Chondrocyte (in vitro differentiated cells): Measurements from ENCODE around the gene STK11. TPM values are rescaled to one million over a fixed set of nuclear protein-coding genes. Genes with fewer than 3 reads are reported as not detected.
A peak's percentile ranks its signal among the peaks of the same experiment; 100 is the strongest.

Experiments used
- DNase-seq: peaks from one replicate; pipeline ENCODE4 v3.0.0; 2021; ENCODE audit warnings: mixed read lengths, low spot score
- H3K27ac Mint-ChIP-seq: one replicate; pipeline ENCODE4 v1.8.0; 2021; ENCODE audit warnings: mild to moderate bottlenecking, moderate library complexity, mixed read lengths; ENCODE audit not compliant: unreplicated experiment
- H3K27me3 Mint-ChIP-seq: 2 replicates; pipeline ENCODE4 v1.8.0; 2021; ENCODE audit warnings: low read depth, mixed read lengths
- H3K36me3 Mint-ChIP-seq: 2 replicates; pipeline ENCODE4 v1.8.0; 2021; ENCODE audit warnings: low read depth, mixed read lengths
- H3K4me1 Mint-ChIP-seq: 2 replicates; pipeline ENCODE4 v1.8.0; 2021; ENCODE audit warnings: low read depth, mild to moderate bottlenecking, mixed read lengths
- H3K4me3 Mint-ChIP-seq: one replicate; pipeline ENCODE4 v1.8.0; 2021; ENCODE audit warnings: mild to moderate bottlenecking, moderate library complexity, mixed read lengths; ENCODE audit not compliant: unreplicated experiment
- H3K9me3 Mint-ChIP-seq: 2 replicates; pipeline ENCODE4 v1.8.0; 2021; ENCODE audit warnings: low read depth, mixed read lengths
- CTCF ChIP-seq: fragments of 200-600 bp; sonication (generic); IDR thresholded peaks from 2 replicates; pipeline ENCODE4 v1.5.0; 2021; ENCODE audit warnings: antibody characterized with exemption, mild to moderate bottlenecking, moderate library complexity
- total RNA-seq: library from RNA; stranded (reverse); gene quantifications from 3 replicates; pipeline ENCODE4 v1.2.1, GENCODE V29; 2021

STK11 gene
- total RNA-seq, 1 donor from 2014 or later, result 42.3 TPM

DNA sequence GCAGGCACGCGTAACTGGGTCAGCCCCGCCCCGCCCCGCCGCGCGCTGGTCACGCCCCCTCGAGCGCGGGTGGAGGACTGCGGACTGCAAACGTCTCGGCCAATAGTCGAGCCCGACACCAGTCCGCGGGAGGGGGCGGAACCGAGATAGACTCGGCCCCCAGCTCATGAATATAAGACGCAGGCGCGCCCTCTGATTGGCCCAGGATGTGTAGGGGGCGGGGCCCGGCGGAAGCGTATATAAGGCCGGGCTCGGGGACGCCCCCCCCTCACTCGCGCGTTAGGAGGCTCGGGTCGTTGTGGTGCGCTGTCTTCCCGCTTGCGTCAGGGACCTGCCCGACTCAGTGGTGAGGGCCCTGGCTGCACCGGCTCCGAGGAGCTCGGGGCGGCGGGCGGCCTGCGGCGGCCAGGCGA, 63.5 kb downstream of the STK11 start, which contains the start of gene CIRBP:
Gene CIRBP (plus strand): TSS at position 268 of the 413 bp plus-strand sequence. CDS start 1,602 bp downstream, outside the sequence.
- H3K27ac Mint-ChIP-seq, result peak within 1 kb of the TSS; percentile 93
- no peaks in the 10 kb centered on the region for H3K9me3 Mint-ChIP-seq
- H3K4me1 Mint-ChIP-seq, result peaks cover 77% of the 10 kb centered on the region
- H3K27me3 Mint-ChIP-seq, result no peaks in the 10 kb centered on the region
- no peak for TF ChIP-seq CTCF
- peak; percentile 100 for DNase-seq
- peak within 1 kb of the TSS; percentile 84 for H3K4me3 Mint-ChIP-seq
- peaks cover 33% of the 10 kb centered on the region for H3K36me3 Mint-ChIP-seq

- peak; percentile 23 for TF ChIP-seq CTCF
- no peak for DNase-seq
- Mint-ChIP-seq H3K27ac (peak overlapping the region; percentile 93), H3K9me3 (no peaks in the 10 kb centered on the region), H3K4me1 (peaks cover 76% of the 10 kb centered on the region), H3K36me3 (peaks cover 33% of the 10 kb centered on the region), H3K27me3 (no peaks in the 10 kb centered on the region), H3K4me3 (peak overlapping the region; percentile 84)
Observed at GRCh38 chr19:1269478-1270212, 64.1 kb downstream of the STK11 start.

DNA sequence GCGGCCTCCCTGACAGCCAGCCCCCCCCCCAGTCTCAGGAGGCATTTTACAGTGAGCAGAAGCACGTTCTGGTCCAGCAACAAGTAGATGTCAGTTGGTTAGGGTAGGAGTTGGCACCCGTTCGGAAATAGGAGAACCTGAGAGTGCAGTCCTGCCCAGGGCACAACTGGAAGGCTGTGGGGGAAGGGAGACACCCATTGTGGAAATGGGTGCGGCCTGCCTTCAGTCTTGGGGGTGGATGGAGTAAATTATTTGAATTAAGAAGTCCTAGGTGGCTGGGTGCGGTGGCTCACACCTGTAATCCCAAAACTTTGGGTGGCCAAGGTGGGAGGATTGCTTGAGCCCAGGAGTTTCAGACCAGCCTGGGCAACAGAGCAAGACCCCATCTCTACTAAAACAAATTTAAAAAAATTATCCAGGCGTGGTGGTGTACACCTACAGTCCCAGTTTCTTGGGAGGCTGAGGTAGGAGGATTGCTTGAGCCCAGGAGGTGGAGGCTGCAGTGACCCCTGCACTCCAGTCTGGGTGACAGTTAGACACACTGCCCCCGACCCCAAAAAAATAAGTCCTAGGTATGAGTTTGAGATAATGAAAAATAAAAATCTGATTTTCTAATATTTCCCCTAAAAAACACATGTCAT, 64.8 kb downstream of the STK11 start:
- no peak for DNase-seq
- no peak for TF ChIP-seq CTCF
- Mint-ChIP-seq H3K4me1 (peaks cover 71% of the 10 kb centered on the region), H3K27ac (peak overlapping the region; percentile 93), H3K27me3 (no peaks in the 10 kb centered on the region), H3K9me3 (no peaks in the 10 kb centered on the region), H3K36me3 (peaks cover 33% of the 10 kb centered on the region), H3K4me3 (peak overlapping the region; percentile 84)

DNA sequence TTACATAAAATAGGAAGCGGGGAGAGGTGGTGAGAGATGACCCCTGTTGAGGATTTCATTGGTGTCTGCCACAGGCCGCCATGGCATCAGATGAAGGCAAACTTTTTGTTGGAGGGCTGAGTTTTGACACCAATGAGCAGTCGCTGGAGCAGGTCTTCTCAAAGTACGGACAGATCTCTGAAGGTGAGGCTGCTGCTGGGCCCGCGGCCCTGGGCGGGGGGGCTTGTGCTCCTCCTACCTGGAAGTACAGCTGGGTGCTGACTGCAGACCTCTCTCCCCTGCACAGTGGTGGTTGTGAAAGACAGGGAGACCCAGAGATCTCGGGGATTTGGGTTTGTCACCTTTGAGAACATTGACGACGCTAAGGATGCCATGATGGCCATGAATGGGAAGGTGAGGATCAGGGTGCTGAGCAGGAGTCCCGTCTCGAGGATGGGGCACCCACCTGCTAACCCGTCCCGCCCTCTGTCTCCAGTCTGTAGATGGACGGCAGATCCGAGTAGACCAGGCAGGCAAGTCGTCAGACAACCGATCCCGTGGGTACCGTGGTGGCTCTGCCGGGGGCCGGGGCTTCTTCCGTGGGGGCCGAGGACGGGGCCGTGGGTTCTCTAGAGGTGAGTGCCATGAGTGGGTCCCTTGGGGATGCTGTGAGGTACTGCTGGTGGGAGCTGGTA, 65.4 kb downstream of the STK11 start:
- peak overlapping the region; percentile 93 for H3K27ac Mint-ChIP-seq
- TF ChIP-seq CTCF, result no peak
- no peak for DNase-seq
- peaks cover 64% of the 10 kb centered on the region for H3K4me1 Mint-ChIP-seq
- peak overlapping the region; percentile 84 for H3K4me3 Mint-ChIP-seq
- H3K27me3 Mint-ChIP-seq, result no peaks in the 10 kb centered on the region
- no peaks in the 10 kb centered on the region for H3K9me3 Mint-ChIP-seq
- peaks cover 33% of the 10 kb centered on the region for H3K36me3 Mint-ChIP-seq
